SKM-1 (cell line): ENCODE results near the gene PUS7.
"Not testable (repeated sequence)": the region's sequence is repeated elsewhere in the genome, so short reads cannot be mapped to it uniquely, and the experiment has no call there.

Experiments
- DNase-seq: peaks from one replicate; lab custom pipeline; 2025; ENCODE audit not compliant: unreplicated experiment; lab: John Stamatoyannopoulos, UW

Gene PUS7

GRCh38 chr7:105450177-105450861 is 71.8 kb downstream of the PUS7 start:
- no peak for DNase-seq

- DNase-seq: no peak
Observed at GRCh38 chr7:105448181-105448580, 73.9 kb downstream of the PUS7 start.

- no peak for DNase-seq
Observed at GRCh38 chr7:105444342-105444987, 77.6 kb downstream of the PUS7 start.

GRCh38 chr7:105442214-105442613 is 79.9 kb downstream of the PUS7 start:
- DNase-seq: not testable (repeated sequence)

GRCh38 chr7:105439174-105439893 is 82.7 kb downstream of the PUS7 start:
- DNase-seq: no peak

- no peak for DNase-seq
Observed at GRCh38 chr7:105438847-105439173, 83.3 kb downstream of the PUS7 start.

GRCh38 chr7:105438254-105438653 is 83.8 kb downstream of the PUS7 start:
- no peak for DNase-seq

GRCh38 chr7:105437356-105437755 is 84.7 kb downstream of the PUS7 start:
- not testable (repeated sequence) for DNase-seq

GRCh38 chr7:105429746-105430612 is 92.1 kb downstream of the PUS7 start:
- no peak for DNase-seq

- DNase-seq: no peak
Observed at GRCh38 chr7:105426606-105427146, 95.4 kb downstream of the PUS7 start.

- no peak for DNase-seq
Observed at GRCh38 chr7:105423987-105424386, 98.1 kb downstream of the PUS7 start.

- no peak for DNase-seq
Observed at GRCh38 chr7:105413887-105414437, 108.1 kb downstream of the PUS7 start.

GRCh38 chr7:105410774-105411173 is 111.3 kb downstream of the PUS7 start:
- not testable (repeated sequence) for DNase-seq

GRCh38 chr7:105409775-105410174 is 112.3 kb downstream of the PUS7 start:
- DNase-seq: not testable (repeated sequence)

GRCh38 chr7:105408791-105409410 is 113.2 kb downstream of the PUS7 start:
- DNase-seq: no peak
